Prostate gland (tissue), 2 donors: ENCODE data around the gene UIMC1. TPM values are rescaled to one million over a fixed set of nuclear protein-coding genes. Genes with fewer than 3 reads are reported as not detected.

Experiments
- DNase-seq: peaks from one replicate; pipeline ENCODE4 v3.0.0-alpha.2; 2019; ENCODE audit warnings: low spot score
- H3K27ac ChIP-seq, 2 donors: fragments of 200-600 bp; sonication (generic); 2 replicates each; pipeline ENCODE4 v1.5.1; 2017 to 2019
- H3K27me3 ChIP-seq: fragments of 200-600 bp; sonication (generic); replicated peaks from 2 replicates; pipeline ENCODE4 v1.5.1; 2019; ENCODE audit not compliant: insufficient read depth
- H3K36me3 ChIP-seq, 2 donors: fragments of 200-600 bp; sonication (generic); 1 replicate in 1 of 2; 2 replicates in 1 of 2; pipeline versions ENCODE4 v1.5.1 to v1.8.1; 2017 to 2019
- H3K4me1 ChIP-seq: fragments of 200-600 bp; sonication (generic); replicated peaks from 2 replicates; pipeline ENCODE4 v1.5.1; 2019
- H3K4me3 ChIP-seq, 2 donors: fragments of 200-600 bp; sonication (generic); 2 replicates each; pipeline ENCODE4 v1.5.1; 2017 to 2019
- H3K9me3 ChIP-seq: fragments of 200-600 bp; sonication (generic); 2 replicates; pipeline ENCODE4 v1.5.1; 2017
- CTCF ChIP-seq, 4 experiments: fragments of 200-600 bp in 2 of 4; fragments of 450-650 bp in 2 of 4; sonication (generic) in 2 of 4; IDR thresholded peaks; 1 replicate in 3 of 4; 2 replicates in 1 of 4; pipeline ENCODE4 v1.5.1; 2016 to 2019; ENCODE audit warnings: antibody characterized with exemption in 4 of 4, mild to moderate bottlenecking in 2 of 4, moderate library complexity in 2 of 4
- POLR2A ChIP-seq: fragments of 450-650 bp; IDR thresholded peaks from one replicate; pipeline ENCODE4 v1.6.1; 2016; ENCODE audit warnings: antibody characterized with exemption, mild to moderate bottlenecking
- POLR2AphosphoS5 ChIP-seq: sonication (generic); formaldehyde crosslinking; IDR thresholded peaks from one replicate; pipeline ENCODE4 v1.6.1; 2017; ENCODE audit warnings: antibody characterized with exemption
- WGBS: methylation state at CpG from one replicate; pipeline ENCODE4 v1.1.5; 2018; 5-methylcytosine and 5-hydroxymethylcytosine counted together
- intact Hi-C: fragments of 100-400 bp; cut with DNase I; formaldehyde crosslinking; loops from one replicate; pipeline ENCODE4 v1.14.2; 2022
- total RNA-seq, 2 donors: library from RNA; depleted of rRNA; stranded (reverse); fragments of >200 nt; gene quantifications; one replicate each; pipeline ENCODE4 v1.1.0, GENCODE V29; 2016

Gene UIMC1
- total RNA-seq, 2 donors from 2014 or later: 29.3 to 38.3 TPM

- WGBS: 63% methylated on average over 19 of the region's 19 CpGs
- DNase-seq: no peak
- H3K4me3 ChIP-seq: no peak overlapping the region
- no peak overlapping the region for H3K27ac ChIP-seq
- H3K36me3 ChIP-seq: no peaks in the 10 kb centered on the region
- H3K9me3 ChIP-seq: no peaks in the 10 kb centered on the region
- TF ChIP-seq CTCF (IDR thresholded peaks at IDR 0.05) (no peak), POLR2AphosphoS5 (no peak), POLR2A (no peak)
- peaks cover 3% of the 10 kb centered on the region for H3K27me3 ChIP-seq
- no peaks in the 10 kb centered on the region for H3K4me1 ChIP-seq
- intact Hi-C loops: no loop called here
These were observed 149.2 kb downstream of the UIMC1 start for GRCh38 chr5:176857216-176857893.

- Histone ChIP-seq H3K27ac (no peak overlapping the region), H3K27me3 (no peaks in the 10 kb centered on the region), H3K9me3 (no peaks in the 10 kb centered on the region), H3K4me1 (no peaks in the 10 kb centered on the region), H3K36me3 (no peaks in the 10 kb centered on the region), H3K4me3 (no peak overlapping the region)
- no peak for DNase-seq
- intact Hi-C loops: no loop called here
- 59% methylated on average over 8 of the region's 8 CpGs for WGBS
- no peak for TF ChIP-seq CTCF (IDR thresholded peaks at IDR 0.05)
- TF ChIP-seq POLR2AphosphoS5: no peak
- TF ChIP-seq POLR2A: no peak
These were observed 149.8 kb downstream of the UIMC1 start for GRCh38 chr5:176856746-176857145.

GRCh38 chr5:176855598-176855997 is 151.0 kb downstream of the UIMC1 start:
- intact Hi-C loops: no loop called here
- Histone ChIP-seq H3K4me1 (no peaks in the 10 kb centered on the region), H3K4me3 (no peak overlapping the region), H3K9me3 (no peaks in the 10 kb centered on the region), H3K36me3 (no peaks in the 10 kb centered on the region), H3K27me3 (peaks cover 3% of the 10 kb centered on the region), H3K27ac (no peak overlapping the region)
- TF ChIP-seq POLR2AphosphoS5 (no peak), POLR2A (no peak), CTCF (IDR thresholded peaks at IDR 0.05) (no peak)
- DNase-seq: no peak
- WGBS: 98% methylated on average over 18 of the region's 18 CpGs

Other genes with a start within 250 kb of the UIMC1 start
- 1 to 10 TPM in 1 of 2 donors, under 1 TPM in 1; 0.18 to 1.5 TPM for gene UNC5A, start 196.2 kb downstream of the UIMC1 start, total RNA-seq
- 1 to 10 TPM in 1 of 2 donors, under 1 TPM in 1; 0.50 to 4.7 TPM for gene HK3, start 107.4 kb downstream of the UIMC1 start, total RNA-seq
- 10 to 100 TPM; 23.6 to 34.4 TPM for gene ZNF346, start 15.9 kb upstream of the UIMC1 start, total RNA-seq
- 1 to 10 TPM; 2.2 to 7.1 TPM for gene FGFR4, start 80.1 kb upstream of the UIMC1 start, total RNA-seq
- 10 to 100 TPM; 37.2 to 53.9 TPM for gene NSD1, start 127.0 kb upstream of the UIMC1 start, total RNA-seq